Stimulated activated naive CD8-positive, alpha-beta T cell treated with anti-CD3 and anti-CD28 coated beads, Interleukin-15, Interleukin-2, amounts not matched to agents 100 ng/mL and 50 ng/mL, for 24 hours (primary cell): ENCODE results near the gene CDH4.

Experiments
- H3K27ac Mint-ChIP-seq: one replicate; pipeline ENCODE4 v1.8.0; 2021; ENCODE audit warnings: mild to moderate bottlenecking, mixed read lengths
- H3K27me3 Mint-ChIP-seq: one replicate; pipeline ENCODE4 v1.8.0; 2021; ENCODE audit warnings: mixed read lengths
- H3K36me3 Mint-ChIP-seq: one replicate; pipeline ENCODE4 v1.8.0; 2021; ENCODE audit warnings: low read depth, mixed read lengths
- H3K4me1 Mint-ChIP-seq: one replicate; pipeline ENCODE4 v1.8.0; 2021; ENCODE audit warnings: low read depth, mixed read lengths
- H3K4me3 Mint-ChIP-seq: one replicate; pipeline ENCODE4 v1.8.0; 2021; ENCODE audit warnings: mild to moderate bottlenecking, mixed read lengths
- H3K9me3 Mint-ChIP-seq: one replicate; pipeline ENCODE4 v1.8.0; 2021; ENCODE audit warnings: mixed read lengths

Gene CDH4

DNA sequence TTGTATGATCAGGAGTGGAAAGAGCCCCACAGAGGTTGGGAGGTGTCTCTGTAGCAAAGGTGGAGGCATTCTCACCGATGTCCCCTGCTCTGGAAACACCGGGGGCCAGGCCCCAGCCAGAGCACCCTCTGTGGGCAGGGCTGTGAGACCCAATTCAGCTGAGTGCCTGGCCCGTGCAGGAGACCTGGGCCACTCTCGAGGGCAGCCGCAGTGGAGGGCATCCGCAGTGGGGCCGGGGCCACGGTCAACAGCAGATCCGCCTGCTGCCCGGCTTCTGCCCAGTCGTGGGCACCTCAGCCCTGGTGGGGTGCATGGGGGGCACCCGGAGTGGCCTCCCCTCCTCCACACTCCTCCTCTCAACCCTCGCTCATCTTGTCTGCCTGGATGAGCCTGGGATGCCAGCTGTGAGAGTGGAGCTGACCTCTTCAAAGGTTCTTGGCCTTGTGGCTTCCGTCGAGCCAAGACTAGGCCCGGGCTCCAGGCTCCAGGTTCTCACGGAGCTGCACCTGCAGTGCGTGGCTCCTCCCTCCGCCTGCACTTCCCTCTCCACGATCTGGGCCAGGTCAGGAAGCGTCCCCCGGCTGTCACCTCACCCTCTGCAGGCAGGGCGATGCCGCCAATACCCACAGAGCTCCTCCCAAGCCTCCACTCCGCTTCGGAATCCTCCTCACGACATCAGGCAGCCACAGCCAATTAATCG lies 678.9 kb downstream of the CDH4 start:
- Mint-ChIP-seq H3K27me3 (no peaks in the 10 kb centered on the region), H3K4me3 (no peak overlapping the region), H3K9me3 (no peaks in the 10 kb centered on the region), H3K27ac (no peak overlapping the region), H3K36me3 (no peaks in the 10 kb centered on the region), H3K4me1 (no peaks in the 10 kb centered on the region)

DNA sequence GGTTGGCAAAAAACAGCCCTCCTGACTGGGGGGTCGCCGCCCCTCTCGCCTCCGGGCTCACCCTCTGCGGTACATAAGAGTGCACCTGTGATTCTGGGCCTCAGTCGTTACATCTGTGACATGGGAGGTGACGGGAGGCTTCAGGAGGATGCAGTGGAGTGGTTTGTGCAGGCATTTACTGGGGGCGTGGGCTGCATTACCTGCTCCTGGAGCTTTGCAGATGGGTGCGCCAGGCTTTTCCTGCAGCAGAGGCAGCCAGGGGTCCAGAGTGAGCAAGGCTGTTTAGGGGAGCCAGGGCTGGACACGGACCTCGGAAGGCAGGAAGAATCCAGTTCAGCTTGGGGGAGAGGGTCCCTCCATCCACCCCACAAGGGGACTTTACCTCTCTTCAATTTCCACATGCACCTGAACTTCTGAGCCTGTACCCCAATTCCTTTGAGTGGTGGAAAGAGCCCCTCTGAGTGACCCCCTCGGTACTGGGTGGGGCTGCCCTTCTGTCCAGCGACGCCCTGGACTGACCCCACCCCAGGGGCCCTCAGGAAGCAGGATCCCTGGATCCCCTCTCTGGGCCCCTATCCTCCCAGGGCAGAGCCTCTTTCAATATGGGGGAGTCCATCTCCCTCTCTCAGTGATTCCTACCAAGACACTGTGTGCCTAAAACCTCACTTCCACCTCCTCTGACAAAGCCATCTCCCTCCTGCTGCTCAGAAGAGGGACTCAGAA lies 679.6 kb downstream of the CDH4 start:
- H3K9me3 Mint-ChIP-seq = no peaks in the 10 kb centered on the region
- no peaks in the 10 kb centered on the region for H3K27me3 Mint-ChIP-seq
- H3K4me1 Mint-ChIP-seq = no peaks in the 10 kb centered on the region
- H3K4me3 Mint-ChIP-seq = no peak overlapping the region
- H3K27ac Mint-ChIP-seq = no peak overlapping the region
- H3K36me3 Mint-ChIP-seq = no peaks in the 10 kb centered on the region

DNA sequence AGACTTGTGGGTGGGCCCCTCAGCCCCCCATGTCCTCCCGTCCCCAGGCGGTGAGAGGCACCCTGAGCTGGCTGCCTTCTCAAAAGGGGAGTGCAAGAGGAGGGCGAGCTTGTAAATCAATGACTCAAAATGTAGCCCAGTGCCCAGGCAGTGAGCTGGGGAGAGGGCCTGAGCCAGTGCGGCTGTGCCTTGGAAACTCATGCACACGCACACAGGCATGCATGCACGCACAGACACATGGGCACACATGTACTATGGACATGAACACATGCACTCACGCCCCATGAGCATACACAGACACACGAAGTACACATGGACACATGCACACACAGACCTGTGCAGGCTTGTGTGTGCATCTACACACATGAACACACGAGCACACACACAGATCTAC lies 680.1 kb downstream of the CDH4 start:
- Mint-ChIP-seq H3K36me3 (no peaks in the 10 kb centered on the region), H3K4me1 (no peaks in the 10 kb centered on the region), H3K9me3 (no peaks in the 10 kb centered on the region), H3K27ac (no peak overlapping the region), H3K27me3 (no peaks in the 10 kb centered on the region), H3K4me3 (no peak overlapping the region)

DNA sequence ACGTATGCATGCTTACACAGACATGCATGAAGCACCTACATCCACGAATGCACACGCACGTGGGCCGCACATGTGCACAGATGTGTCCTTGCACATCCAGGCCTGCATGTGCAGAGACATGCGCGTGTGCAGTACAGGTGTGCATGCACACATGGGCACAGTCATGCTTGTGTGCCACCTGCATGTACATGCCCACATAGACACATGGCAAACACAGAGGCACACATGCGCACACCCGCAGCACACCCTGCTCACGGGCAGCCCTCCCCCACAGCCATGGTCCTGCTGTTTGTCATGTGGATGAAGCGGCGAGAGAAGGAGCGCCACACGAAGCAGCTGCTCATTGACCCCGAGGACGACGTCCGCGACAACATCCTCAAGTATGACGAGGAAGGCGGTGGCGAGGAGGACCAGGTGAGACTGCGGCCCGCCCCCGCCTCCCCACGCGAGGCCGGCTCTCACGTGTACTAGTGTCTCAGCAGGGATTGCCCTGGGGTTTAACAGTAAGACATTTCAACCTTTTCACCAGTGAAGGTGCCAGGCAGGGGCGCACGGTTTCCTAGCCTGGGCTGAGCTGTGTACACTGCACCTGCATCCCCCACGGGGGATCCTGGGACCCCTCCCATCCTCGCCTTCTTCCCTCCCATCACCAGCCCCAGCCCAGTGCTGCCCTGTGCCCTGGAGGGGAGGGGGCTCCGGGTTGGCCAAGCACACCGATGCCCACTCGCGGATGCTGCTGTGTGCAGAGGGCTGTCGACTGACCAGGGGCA lies 680.8 kb downstream of the CDH4 start:
- no peaks in the 10 kb centered on the region for H3K36me3 Mint-ChIP-seq
- H3K4me3 Mint-ChIP-seq = no peak overlapping the region
- no peak overlapping the region for H3K27ac Mint-ChIP-seq
- no peaks in the 10 kb centered on the region for H3K9me3 Mint-ChIP-seq
- no peaks in the 10 kb centered on the region for H3K4me1 Mint-ChIP-seq
- no peaks in the 10 kb centered on the region for H3K27me3 Mint-ChIP-seq

GRCh38 chr20:61933481-61933950 lies 681.5 kb downstream of the CDH4 start:
- H3K36me3 Mint-ChIP-seq = no peaks in the 10 kb centered on the region
- H3K4me3 Mint-ChIP-seq = no peak overlapping the region
- no peaks in the 10 kb centered on the region for H3K27me3 Mint-ChIP-seq
- no peaks in the 10 kb centered on the region for H3K9me3 Mint-ChIP-seq
- H3K4me1 Mint-ChIP-seq = no peaks in the 10 kb centered on the region
- H3K27ac Mint-ChIP-seq = no peak overlapping the region

DNA sequence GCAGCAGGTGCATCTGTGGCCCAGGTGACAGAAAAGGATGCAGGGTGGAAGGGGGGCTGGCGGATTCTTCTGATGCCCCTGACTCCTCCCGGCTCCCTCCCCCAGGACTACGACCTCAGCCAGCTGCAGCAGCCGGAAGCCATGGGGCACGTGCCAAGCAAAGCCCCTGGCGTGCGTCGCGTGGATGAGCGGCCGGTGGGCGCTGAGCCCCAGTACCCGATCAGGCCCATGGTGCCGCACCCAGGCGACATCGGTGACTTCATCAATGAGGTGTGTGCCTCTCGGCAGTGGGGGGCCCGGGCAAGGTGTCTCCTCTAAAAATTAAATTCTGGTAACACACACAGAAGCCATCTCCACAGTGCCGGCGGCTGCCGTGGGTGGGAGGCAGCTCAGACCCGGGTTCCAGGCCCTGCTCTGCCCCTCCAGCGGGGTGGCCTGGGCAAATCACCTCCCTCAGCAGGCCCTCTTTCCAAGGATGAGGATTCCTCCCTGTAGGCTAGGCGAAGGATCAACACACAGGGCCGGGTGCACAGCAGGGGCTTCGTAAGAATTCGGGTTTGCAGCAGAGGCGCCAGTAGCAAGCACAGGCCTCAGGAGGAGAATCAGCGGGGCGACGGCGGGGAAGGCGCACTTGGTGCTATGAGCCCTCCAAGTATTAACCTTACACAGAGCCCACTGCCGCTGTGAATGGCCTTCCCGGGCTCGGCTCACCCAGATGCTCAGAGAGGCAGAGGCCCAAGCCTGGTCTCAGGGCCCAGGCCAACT lies 682.1 kb downstream of the CDH4 start:
- Mint-ChIP-seq H3K27me3 (no peaks in the 10 kb centered on the region), H3K27ac (no peak overlapping the region), H3K4me1 (no peaks in the 10 kb centered on the region), H3K9me3 (no peaks in the 10 kb centered on the region), H3K4me3 (no peak overlapping the region), H3K36me3 (no peaks in the 10 kb centered on the region)

- H3K36me3 Mint-ChIP-seq = no peaks in the 10 kb centered on the region
- H3K4me3 Mint-ChIP-seq = no peak overlapping the region
- H3K9me3 Mint-ChIP-seq = no peaks in the 10 kb centered on the region
- H3K27ac Mint-ChIP-seq = no peak overlapping the region
- H3K27me3 Mint-ChIP-seq = no peaks in the 10 kb centered on the region
- no peaks in the 10 kb centered on the region for H3K4me1 Mint-ChIP-seq
Observed at GRCh38 chr20:61934716-61935530, 682.9 kb downstream of the CDH4 start.

DNA sequence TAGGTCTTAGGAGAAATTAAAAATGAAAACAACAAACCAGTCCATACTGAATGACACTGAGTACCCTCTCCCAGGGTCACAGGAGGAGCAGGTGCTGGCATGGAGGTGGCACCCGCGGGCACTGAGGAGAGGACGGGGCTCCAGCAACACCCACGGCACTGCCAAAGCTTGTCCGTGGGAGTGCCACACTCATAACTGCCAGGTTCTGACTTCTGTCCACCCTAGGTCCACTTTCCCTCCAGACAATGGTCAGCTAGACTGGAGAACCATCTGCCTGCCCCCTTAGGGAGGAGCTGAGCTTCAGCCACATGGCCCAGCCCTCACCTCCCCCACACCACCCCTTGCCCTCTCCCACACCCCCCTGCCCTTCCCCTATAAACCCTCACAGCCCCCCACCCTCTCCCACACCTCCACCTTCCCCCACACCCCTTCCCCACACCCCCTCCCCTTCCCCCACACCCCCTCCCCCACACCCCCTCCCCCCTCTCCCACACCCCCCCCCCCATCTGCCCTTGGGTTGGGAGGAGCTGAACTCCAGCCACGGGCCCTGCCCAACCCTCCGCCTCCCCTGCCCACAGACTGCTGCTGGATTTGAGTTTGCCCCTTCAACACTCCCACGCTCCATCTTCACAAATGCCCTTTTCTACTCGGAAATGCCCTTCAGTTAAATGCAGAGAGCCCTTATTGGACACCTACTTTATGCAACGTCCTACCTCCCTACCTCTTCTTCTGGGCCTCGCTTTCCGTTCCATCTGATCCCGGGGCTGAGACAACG lies 684.1 kb downstream of the CDH4 start:
- H3K9me3 Mint-ChIP-seq = no peaks in the 10 kb centered on the region
- no peak overlapping the region for H3K27ac Mint-ChIP-seq
- H3K4me1 Mint-ChIP-seq = no peaks in the 10 kb centered on the region
- no peaks in the 10 kb centered on the region for H3K27me3 Mint-ChIP-seq
- H3K36me3 Mint-ChIP-seq = no peaks in the 10 kb centered on the region
- H3K4me3 Mint-ChIP-seq = no peak overlapping the region

DNA sequence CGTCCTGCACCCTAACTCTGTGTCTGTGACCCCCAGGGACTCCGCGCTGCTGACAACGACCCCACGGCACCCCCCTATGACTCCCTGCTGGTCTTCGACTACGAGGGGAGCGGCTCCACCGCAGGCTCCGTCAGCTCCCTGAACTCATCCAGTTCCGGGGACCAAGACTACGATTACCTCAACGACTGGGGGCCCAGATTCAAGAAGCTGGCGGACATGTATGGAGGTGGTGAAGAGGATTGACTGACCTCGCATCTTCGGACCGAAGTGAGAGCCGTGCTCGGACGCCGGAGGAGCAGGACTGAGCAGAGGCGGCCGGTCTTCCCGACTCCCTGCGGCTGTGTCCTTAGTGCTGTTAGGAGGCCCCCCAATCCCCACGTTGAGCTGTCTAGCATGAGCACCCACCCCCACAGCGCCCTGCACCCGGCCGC lies 684.7 kb downstream of the CDH4 start:
- Mint-ChIP-seq H3K27ac (no peak overlapping the region), H3K4me1 (no peaks in the 10 kb centered on the region), H3K36me3 (no peaks in the 10 kb centered on the region), H3K4me3 (no peak overlapping the region), H3K27me3 (no peaks in the 10 kb centered on the region), H3K9me3 (no peaks in the 10 kb centered on the region)

- Mint-ChIP-seq H3K4me1 (no peaks in the 10 kb centered on the region), H3K36me3 (no peaks in the 10 kb centered on the region), H3K4me3 (no peak overlapping the region), H3K27me3 (no peaks in the 10 kb centered on the region), H3K27ac (no peak overlapping the region), H3K9me3 (no peaks in the 10 kb centered on the region)
Observed at GRCh38 chr20:61937146-61937962, 685.3 kb downstream of the CDH4 start.

DNA sequence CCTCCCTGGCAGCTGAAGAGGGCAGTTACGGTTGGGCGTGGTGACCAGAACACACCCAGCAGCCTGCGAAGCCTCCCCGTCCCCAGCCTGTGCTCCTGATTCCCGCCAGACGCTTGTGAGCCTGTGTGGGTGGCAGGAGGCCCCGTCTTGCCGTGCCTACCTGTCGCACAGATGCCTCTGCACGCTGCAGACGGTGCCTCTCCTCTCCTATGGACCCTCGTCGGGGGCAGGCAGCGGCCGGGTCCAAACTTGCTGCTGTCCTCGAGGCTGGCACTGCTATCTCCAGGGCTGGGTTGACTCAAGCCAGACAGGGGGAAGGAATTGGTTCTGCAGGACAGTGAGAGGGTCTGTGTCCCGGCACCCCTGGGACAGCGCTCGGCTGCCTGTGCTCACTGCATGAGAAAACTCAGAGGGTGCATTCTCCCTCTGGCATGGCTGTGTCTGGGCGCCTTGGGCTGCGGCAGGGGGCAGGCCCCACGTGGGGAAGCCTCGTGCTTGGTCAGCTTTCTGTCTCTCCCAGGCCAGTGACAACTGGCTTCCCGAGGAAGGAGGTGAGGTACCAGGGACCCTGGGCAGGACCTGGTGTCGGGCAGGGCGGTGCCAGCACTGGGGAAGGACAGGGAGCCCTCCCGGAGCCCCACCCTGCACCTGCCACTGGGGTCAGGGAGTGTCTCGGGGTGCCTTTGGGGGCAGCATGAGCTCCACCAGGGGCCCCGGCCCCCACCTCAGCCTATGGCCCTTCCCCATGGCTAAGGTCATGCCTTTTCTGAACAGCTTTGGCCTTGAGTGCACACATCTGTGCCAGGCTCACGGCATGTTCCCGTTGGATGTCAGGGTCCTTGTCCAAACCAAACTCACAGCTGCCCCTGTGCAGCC lies 686.1 kb downstream of the CDH4 start:
- Mint-ChIP-seq H3K4me3 (no peak overlapping the region), H3K36me3 (no peaks in the 10 kb centered on the region), H3K4me1 (no peaks in the 10 kb centered on the region), H3K9me3 (no peaks in the 10 kb centered on the region), H3K27me3 (no peaks in the 10 kb centered on the region), H3K27ac (no peak overlapping the region)
